Adrenal gland (tissue), 12 donors: Measurements from ENCODE around the gene S100A12. TPM values are rescaled to one million over a fixed set of nuclear protein-coding genes. Genes with fewer than 3 reads are reported as not detected.

Experiments used
- DNase-seq, 7 donors: peaks; one replicate each; pipeline ENCODE4 v3.0.0-alpha.2; 2019 to 2020
- H3K27ac ChIP-seq, 5 donors: fragments of 200-600 bp; sonication (generic) in 4 of 5; 1 replicate in 3 of 5; 2 replicates in 2 of 5; pipeline versions ENCODE4 v1.5.1 to v1.8.0; 2016 to 2020; ENCODE audit warnings: mild to moderate bottlenecking in 1 of 5
- H3K27me3 ChIP-seq: fragments of 200-600 bp; 2 replicates; pipeline ENCODE4 v1.8.0; 2021
- H3K36me3 ChIP-seq, 2 donors: fragments of 200-600 bp; replicated peaks in 1 of 2; 1 replicate in 1 of 2; 2 replicates in 1 of 2; pipeline versions ENCODE4 v1.5.1 to v1.8.0; 2018 to 2022
- H3K4me1 ChIP-seq, 2 donors: fragments of 200-600 bp; replicated peaks in 1 of 2; 1 replicate in 1 of 2; 2 replicates in 1 of 2; pipeline versions ENCODE4 v1.5.1 to v1.8.0; 2018 to 2021
- H3K4me3 ChIP-seq, 4 donors: fragments of 200-600 bp; sonication (generic) in 3 of 4; one replicate each; pipeline ENCODE4 v1.5.1; 2016 to 2018
- H3K9me3 ChIP-seq, 3 donors: fragments of 200-600 bp; sonication (generic) in 1 of 3; replicated peaks in 1 of 3; 1 replicate in 2 of 3; 2 replicates in 1 of 3; pipeline versions ENCODE4 v1.5.1 to v1.8.0; 2016 to 2021
- POLR2A ChIP-seq, 2 donors: fragments of 450-650 bp; IDR thresholded peaks; one replicate each; pipeline ENCODE4 v1.6.1; 2017; ENCODE audit warnings: antibody characterized with exemption in 2 of 2, mild to moderate bottlenecking in 2 of 2, moderate library complexity in 1 of 2
- WGBS, 4 donors: extraction: QIAGEN DNeasy Blood & Tissue Kit in 2 of 4; methylation state at CpG; one replicate each; pipeline versions ENCODE4 v1.1.5 to v1.1.7; 2013 to 2017; 5-methylcytosine and 5-hydroxymethylcytosine counted together
- intact Hi-C, 2 donors: fragments of 100-400 bp; cut with DNase I; formaldehyde crosslinking; loops; one replicate each; pipeline versions ENCODE4 v1.14.1 to v1.15.0; 2022 to 2023
- polyA plus RNA-seq, 3 donors: library from polyadenylated mRNA; stranded (reverse); fragments of 200-250 nt in 2 of 3; fragments of 350-450 nt in 1 of 3; fragmentation: Illumina TruSeq in 1 of 3; extraction: RNeasy Lipid Tissue Mini Kit (QIAGEN cat#74804) in 1 of 3; gene quantifications; one replicate each; pipeline ENCODE4 v1.2.3, GENCODE V29; 2013 to 2014
- total RNA-seq, 9 donors: library from RNA; depleted of rRNA in 4 of 9; stranded (reverse); fragments of >200 nt in 4 of 9; fragments of 120-200 nt in 1 of 9; fragmentation: NEBNext Ultra II Directional in 1 of 9; extraction: Animal tissue kit (Norgen Biotek cat#: 25700) in 1 of 9; gene quantifications; one replicate each; pipeline versions ENCODE4 v1.1.0 to v1.2.4, GENCODE V29; 2013 to 2023
- TF ChIP-seq, protein P1 (sequence below), 6 experiments: fragments of 450-650 bp in 4 of 6; fragments of 200-600 bp in 2 of 6; sonication (generic) in 1 of 6; IDR thresholded peaks; 1 replicate in 5 of 6; 2 replicates in 1 of 6; pipeline versions ENCODE4 v1.5.1 to v1.8.0; 2016 to 2021; ENCODE audit warnings: antibody characterized with exemption in 6 of 6, mild to moderate bottlenecking in 2 of 6, moderate library complexity in 1 of 6
- donor health status: healthy with polysubstance abuse.
- donor health status: Bipolar disorder and iron deficiency.
- donor health status: DM: yes; HTN: yes; CAD: no.
- donor health status: DM: no; HTN: no; CAD: no.
- donor health status: DM: no; HTN: no; CAD: no.
- donor health status: DM: yes; HTN: yes; CAD: no.

S100A12 gene
- total and polyA plus RNA-seq, 12 donors, result 1.1 to 9.1 (median 2.2) TPM; not detected in 3

DNA sequence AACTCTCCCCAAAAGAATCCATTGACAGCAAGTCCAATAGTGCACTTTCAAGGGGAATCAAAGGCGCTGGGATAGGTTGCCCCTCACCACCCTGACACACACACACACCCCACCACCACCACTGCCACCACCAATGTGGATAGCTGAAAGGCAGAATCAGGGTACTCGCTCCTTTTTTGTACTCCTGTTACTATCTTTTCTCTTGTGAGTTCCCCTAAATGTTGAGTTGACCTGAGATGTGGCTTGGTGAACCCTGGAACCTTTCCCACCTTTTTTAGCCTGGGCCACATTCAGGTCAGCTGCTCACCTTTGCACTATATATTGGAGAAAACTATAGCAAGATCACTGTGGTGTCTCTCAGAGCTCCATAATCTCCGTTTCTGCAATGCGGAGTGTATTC, 11.6 kb upstream of the S100A12 start:
- no peaks in the 10 kb centered on the region for H3K27me3 ChIP-seq
- intact Hi-C loops, result no loop called here
- DNase-seq, result no peak
- peak overlapping the region in 1 of 5 donors; percentile 29 for H3K27ac ChIP-seq
- TF ChIP-seq POLR2A (IDR thresholded peaks at IDR 0.05), result no peak
- TF ChIP-seq, protein P1, sequence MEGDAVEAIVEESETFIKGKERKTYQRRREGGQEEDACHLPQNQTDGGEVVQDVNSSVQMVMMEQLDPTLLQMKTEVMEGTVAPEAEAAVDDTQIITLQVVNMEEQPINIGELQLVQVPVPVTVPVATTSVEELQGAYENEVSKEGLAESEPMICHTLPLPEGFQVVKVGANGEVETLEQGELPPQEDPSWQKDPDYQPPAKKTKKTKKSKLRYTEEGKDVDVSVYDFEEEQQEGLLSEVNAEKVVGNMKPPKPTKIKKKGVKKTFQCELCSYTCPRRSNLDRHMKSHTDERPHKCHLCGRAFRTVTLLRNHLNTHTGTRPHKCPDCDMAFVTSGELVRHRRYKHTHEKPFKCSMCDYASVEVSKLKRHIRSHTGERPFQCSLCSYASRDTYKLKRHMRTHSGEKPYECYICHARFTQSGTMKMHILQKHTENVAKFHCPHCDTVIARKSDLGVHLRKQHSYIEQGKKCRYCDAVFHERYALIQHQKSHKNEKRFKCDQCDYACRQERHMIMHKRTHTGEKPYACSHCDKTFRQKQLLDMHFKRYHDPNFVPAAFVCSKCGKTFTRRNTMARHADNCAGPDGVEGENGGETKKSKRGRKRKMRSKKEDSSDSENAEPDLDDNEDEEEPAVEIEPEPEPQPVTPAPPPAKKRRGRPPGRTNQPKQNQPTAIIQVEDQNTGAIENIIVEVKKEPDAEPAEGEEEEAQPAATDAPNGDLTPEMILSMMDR (IDR thresholded peaks at IDR 0.05), result no peak
- H3K4me1 ChIP-seq, result peaks cover 0 to 3% of the 10 kb centered on the region in 2 donors
- 77 to 86% (median 80%) methylated on average over 4 of the region's 4 CpGs for WGBS, 4 donors
- H3K4me3 ChIP-seq, result no peak overlapping the region
- H3K9me3 ChIP-seq, result peaks cover 0 to 5% (median 0%) of the 10 kb centered on the region in 3 donors
- no peaks in the 10 kb centered on the region for H3K36me3 ChIP-seq

DNA sequence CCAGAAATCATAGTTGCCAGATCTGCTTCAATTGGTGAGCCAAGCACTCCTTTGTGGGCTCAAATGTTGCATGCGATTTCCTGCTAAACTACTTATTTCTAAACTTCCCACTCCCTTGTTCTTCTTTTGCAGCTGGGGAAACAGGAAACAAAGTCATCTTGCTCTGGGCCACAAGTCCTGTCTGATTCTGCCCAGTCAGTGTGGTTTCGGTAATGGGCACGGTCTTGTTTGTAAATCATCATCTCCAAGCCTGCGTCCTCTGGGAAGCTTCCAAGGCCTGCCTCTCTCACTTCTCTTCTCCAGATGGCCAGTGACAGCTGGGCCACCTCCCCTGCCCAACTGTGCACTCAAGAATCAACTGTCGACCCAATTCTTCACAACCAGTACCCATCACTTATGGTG, 11.1 kb upstream of the S100A12 start:
- Histone ChIP-seq H3K9me3 (peaks cover 0 to 5% (median 0%) of the 10 kb centered on the region in 3 donors), H3K36me3 (no peaks in the 10 kb centered on the region), H3K27me3 (no peaks in the 10 kb centered on the region), H3K4me1 (peaks cover 0 to 3% of the 10 kb centered on the region in 2 donors), H3K27ac (peak overlapping the region in 1 of 5 donors; percentile 58), H3K4me3 (no peak overlapping the region)
- TF ChIP-seq, protein P1 (IDR thresholded peaks at IDR 0.05), result no peak
- no peak for TF ChIP-seq POLR2A (IDR thresholded peaks at IDR 0.05)
- intact Hi-C loops, result no loop called here
- peak; percentile 37 to 76 (median 52) for DNase-seq
- 67 to 76% (median 73%) methylated on average over 5 of the region's 5 CpGs for WGBS, 4 donors

DNA sequence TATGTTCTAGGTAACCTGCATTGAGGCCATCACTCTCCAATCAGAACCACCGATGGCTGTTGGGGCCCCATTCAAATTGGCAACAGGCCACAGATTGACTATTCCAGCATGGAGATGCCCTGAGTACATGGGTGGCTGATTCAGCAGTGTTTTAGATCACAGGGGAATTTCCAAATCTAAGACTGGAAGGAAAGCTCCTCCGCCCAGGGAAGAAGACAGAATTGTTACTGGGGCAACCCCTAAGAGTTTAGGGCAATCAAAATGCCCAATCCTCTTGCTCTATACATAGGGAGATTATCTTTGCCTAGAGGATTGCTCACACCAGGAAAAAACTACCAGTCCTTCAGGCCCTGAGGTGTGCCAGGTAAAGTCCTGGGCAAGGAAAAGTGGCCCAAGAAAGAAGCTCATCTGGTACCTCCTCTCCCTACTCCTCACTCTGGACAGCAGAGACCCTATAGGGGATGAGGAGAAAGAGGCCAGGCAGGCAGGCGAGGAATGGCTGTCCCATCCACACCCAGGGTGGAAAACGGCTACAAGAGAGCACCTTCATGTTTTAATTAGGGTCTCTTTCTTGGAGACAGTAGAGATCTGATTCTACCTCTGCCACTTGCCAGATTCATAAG, 9.6 kb upstream of the S100A12 start:
- H3K36me3 ChIP-seq, result no peaks in the 10 kb centered on the region
- H3K27ac ChIP-seq, result no peak overlapping the region
- TF ChIP-seq POLR2A (IDR thresholded peaks at IDR 0.05), result no peak
- TF ChIP-seq, protein P1 (IDR thresholded peaks at IDR 0.05), result no peak
- WGBS, 4 donors, result 66 to 71% (median 69%) methylated on average over 4 of the region's 4 CpGs
- no peaks in the 10 kb centered on the region for H3K27me3 ChIP-seq
- peaks cover 0 to 3% of the 10 kb centered on the region in 2 donors for H3K4me1 ChIP-seq
- no peak overlapping the region for H3K4me3 ChIP-seq
- DNase-seq, result peak in 1 of 7 donors; percentile 11
- intact Hi-C loops, result no loop called here
- H3K9me3 ChIP-seq, result peaks cover 0 to 5% (median 0%) of the 10 kb centered on the region in 3 donors

DNA sequence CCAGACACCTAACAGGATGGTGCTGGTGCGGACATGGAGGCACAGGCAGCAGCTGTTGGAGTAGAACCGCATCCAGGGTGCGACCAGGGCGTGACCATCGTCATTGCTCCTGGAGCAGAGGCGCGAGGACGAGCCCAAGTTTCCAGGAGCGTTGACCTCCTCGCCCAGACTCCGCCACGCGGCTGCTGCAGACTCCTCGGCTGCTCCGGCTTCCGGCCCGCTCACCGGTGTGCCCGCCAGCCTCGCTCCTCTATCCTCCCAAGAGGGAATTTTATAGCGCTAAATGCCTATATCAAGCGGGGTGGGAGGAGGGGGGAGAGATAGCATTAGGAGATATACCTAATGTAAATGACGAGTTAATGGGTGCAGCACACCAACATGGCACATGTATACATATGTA, 5.3 kb upstream of the S100A12 start:
- WGBS, 4 donors, result 88 to 94% (median 90%) methylated on average over 21 to 23 of the region's 23 CpGs

More for the DNA sequence above, 5.3 kb upstream of the S100A12 start:
- no peaks in the 10 kb centered on the region for H3K27me3 ChIP-seq
- no peaks in the 10 kb centered on the region for H3K36me3 ChIP-seq
- TF ChIP-seq, protein P1 (IDR thresholded peaks at IDR 0.05), result no peak
- TF ChIP-seq POLR2A (IDR thresholded peaks at IDR 0.05), result no peak
- no peak overlapping the region for H3K4me3 ChIP-seq
- DNase-seq, result no peak
- peaks cover 0 to 5% (median 0%) of the 10 kb centered on the region in 3 donors for H3K9me3 ChIP-seq
- peaks cover 1 to 2% of the 10 kb centered on the region in 2 donors for H3K4me1 ChIP-seq
- no peak overlapping the region for H3K27ac ChIP-seq
- intact Hi-C loops, result no loop called here
